Globus pallidus (tissue), 1 donor: ENCODE measurements around the gene MECP2.

Source experiments
- DNase-seq: peaks from one replicate; pipeline ENCODE4 v3.0.0-alpha.2; 2015; ENCODE audit warnings: low spot score

Gene MECP2

GRCh38 chrX:154061801-154062200 is 35.7 kb downstream of the MECP2 start:
- no peak for DNase-seq

GRCh38 chrX:154059729-154060245 is 37.7 kb downstream of the MECP2 start:
- no peak for DNase-seq

GRCh38 chrX:154059231-154059630 is 38.3 kb downstream of the MECP2 start:
- DNase-seq: no peak

GRCh38 chrX:154058214-154058997 is 39.1 kb downstream of the MECP2 start:
- no peak for DNase-seq

- no peak for DNase-seq
Observed at GRCh38 chrX:154057791-154058190, 39.7 kb downstream of the MECP2 start.

GRCh38 chrX:154056770-154057241 is 40.7 kb downstream of the MECP2 start:
- DNase-seq: no peak

GRCh38 chrX:154051201-154051810 is 46.2 kb downstream of the MECP2 start:
- DNase-seq: peak; percentile 48

- no peak for DNase-seq
Observed at GRCh38 chrX:154050113-154050495, 47.4 kb downstream of the MECP2 start.

- DNase-seq: no peak
Observed at GRCh38 chrX:154049209-154050112, 48.1 kb downstream of the MECP2 start.

GRCh38 chrX:154048398-154048797 is 49.1 kb downstream of the MECP2 start:
- DNase-seq: no peak

- DNase-seq: no peak
Observed at GRCh38 chrX:154046940-154047610, 50.4 kb downstream of the MECP2 start.

GRCh38 chrX:154046031-154046781 is 51.3 kb downstream of the MECP2 start:
- peak; percentile 35 for DNase-seq

GRCh38 chrX:154044091-154044490 is 53.4 kb downstream of the MECP2 start:
- DNase-seq: no peak

GRCh38 chrX:154043003-154043763 is 54.3 kb downstream of the MECP2 start:
- DNase-seq: no peak

- no peak for DNase-seq
Observed at GRCh38 chrX:154040863-154041262, 56.7 kb downstream of the MECP2 start.

- no peak for DNase-seq
Observed at GRCh38 chrX:154040307-154040756, 57.2 kb downstream of the MECP2 start.

GRCh38 chrX:154039577-154039976 is 57.9 kb downstream of the MECP2 start:
- no peak for DNase-seq

- DNase-seq: no peak
Observed at GRCh38 chrX:154038656-154039055, 58.9 kb downstream of the MECP2 start.

- no peak for DNase-seq
Observed at GRCh38 chrX:154037754-154038153, 59.8 kb downstream of the MECP2 start.

GRCh38 chrX:154036513-154036912 is 61.0 kb downstream of the MECP2 start:
- DNase-seq: no peak
